Stimulated activated CD8-positive, alpha-beta memory T cell treated with anti-CD3 and anti-CD28 coated beads, Interleukin-15, amount 100 ng/mL, for 4 hours (primary cell): Measurements from ENCODE around the gene GFAP.

ENCODE experiments used
- DNase-seq, 2 donors: peaks; one replicate each; pipeline ENCODE4 v3.0.0-alpha.2; 2020; ENCODE audit warnings: low read depth in 2 of 2

GFAP gene

DNA sequence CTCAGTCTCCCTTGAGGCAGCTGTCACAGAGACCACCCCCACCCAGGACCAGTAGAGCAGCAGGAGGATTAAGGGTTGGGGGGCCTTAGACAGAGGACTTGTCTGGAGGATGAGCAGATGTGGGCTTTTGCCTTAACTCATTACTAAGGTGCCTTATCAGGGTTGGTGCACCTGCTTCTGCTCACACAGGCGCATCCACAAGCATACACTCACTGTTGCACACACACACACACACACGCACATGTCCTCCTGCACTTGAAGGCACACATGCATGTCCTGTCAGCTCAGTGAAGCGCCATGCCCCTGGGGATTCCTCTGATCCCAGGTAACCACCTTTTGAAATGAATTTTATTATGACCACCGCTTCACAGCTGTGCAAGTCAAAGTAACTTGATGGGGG, 1.2 kb downstream of the GFAP start:
- DNase-seq = no peak

DNA sequence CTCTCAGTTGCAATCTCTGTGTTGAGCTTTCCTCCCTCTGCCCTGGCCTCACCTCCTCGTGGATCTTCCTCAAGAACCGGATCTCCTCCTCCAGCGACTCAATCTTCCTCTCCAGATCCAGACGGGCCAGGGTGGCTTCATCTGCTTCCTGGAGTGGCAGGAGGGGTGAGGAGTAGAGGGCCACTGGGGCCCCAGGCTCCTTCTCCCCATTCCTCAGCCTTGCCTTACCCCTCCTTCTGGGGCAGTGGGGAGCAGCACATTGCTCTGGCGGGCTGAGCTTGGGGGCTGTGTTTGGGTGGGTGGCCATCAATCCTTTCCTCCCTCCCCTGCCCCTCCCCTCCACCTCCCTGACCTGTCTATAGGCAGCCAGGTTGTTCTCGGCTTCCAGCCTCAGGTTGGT, 1.6 kb downstream of the GFAP start:
- DNase-seq = no peak

DNA sequence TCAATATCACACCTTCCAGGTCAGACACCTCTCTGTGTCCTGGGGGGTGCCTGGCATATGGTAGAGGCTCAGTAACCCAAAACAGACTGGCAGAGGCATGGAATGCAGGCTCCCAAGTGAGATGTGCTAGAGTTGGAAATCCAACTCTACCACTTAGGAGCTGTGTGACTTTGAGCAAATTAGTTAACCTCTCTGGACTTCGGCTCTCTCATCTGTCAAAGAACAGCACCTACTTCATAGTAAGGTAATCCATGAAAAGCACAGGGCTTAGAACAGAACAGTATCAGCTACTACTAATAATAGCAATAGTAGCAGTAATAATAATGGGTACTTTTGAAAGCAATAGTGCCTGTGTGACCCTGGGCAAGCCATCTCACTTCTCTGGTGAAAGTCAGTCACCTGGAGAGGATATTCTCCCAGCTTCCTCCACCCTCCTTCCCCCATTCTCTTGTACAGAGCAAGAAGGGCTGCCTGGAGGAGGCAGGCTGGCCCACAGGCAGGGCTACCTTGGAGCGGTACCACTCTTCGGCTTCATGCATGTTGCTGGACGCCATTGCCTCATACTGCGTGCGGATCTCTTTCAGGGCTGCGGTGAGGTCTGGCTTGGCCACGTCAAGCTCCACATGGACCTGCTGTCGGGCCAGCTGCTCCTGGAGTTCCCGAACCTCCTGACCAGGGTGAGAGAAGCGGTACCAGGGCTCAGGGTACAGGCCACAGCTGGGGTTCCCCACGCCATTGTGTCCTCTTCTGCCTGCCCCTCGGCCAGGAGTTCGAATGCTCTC, 2.3 kb downstream of the GFAP start:
- no peak for DNase-seq

DNA sequence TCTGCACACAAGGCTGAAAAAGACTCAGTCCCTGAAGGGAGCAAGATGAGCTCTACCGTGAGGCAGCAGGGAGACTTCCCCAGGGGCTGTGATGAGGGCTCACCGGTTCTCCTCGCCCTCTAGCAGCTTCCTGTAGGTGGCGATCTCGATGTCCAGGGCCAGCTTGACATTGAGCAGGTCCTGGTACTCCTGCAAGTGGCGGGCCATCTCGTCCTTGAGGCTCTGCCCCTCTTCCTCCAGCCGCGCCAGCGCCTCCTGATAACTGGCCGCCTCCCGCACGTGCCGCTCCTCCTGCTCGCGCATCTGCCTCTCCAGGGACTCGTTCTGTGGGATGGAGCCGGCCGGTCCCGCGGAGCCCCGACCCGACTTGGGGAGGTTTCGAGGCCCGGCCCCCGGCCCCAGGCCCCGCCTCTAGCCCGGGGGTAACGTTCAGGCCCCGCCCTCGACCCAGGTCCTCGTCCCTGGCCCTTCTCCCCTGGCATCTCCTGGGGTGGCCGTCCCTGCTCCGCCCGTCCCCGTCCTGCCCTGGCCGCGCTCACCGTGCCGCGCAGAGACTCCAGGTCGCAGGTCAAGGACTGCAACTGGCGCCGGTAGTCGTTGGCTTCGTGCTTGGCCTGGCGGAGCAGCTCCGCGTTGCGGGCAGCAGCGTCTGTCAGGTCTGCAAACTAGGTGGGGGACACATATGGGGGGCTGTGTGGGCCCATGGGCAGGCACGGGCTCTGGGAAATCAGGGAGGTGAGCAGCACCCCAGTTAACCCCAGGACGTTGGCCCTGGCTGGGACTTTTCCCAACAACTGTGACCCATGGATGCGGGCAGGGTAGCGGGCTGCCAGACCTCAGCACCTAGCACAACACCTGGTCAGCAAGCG, 3.9 kb downstream of the GFAP start:
- peak in 1 of 2 donors; percentile 11 for DNase-seq

DNA sequence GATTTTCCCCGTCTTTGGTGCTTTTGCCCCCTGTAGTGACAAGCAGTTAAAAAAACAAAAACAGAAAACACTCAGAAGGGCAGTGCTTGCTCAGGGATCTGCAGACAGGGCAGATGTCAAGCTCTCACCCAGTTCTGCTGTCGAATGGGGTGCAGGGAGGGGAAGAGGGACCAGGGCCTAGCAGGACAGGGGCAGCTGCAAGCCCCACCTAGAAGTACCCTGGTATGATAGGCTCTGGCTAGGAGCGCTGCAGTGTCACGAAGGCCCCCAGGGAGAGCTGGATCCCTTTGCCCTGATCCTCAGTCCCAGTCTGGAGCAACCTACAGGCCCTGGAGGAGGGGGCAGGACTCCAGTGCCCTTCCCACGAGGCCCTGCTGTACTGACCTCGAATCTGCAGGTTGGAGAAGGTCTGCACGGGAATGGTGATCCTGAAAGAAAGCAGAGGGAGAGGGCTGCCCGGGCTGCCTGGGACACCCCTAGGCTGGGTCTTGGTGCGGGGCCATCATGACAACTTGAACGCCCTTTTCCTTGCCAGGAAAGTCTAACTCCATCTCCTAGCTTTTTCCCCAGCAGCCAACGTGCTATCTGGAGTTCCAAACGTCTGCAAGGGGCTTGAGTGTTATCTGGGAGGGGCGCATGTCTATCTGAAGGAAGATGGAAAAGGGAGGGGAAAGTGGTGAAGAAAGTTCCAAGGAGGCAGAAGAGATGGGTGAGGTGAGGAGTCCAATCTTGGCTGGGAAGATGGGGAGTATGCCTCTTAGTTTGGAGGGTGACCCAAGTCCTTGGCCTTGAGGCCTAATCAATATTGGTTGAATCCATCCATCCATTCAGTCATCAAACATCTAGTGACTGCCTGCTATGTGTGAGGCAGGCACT, 4.8 kb downstream of the GFAP start:
- no peak for DNase-seq

DNA sequence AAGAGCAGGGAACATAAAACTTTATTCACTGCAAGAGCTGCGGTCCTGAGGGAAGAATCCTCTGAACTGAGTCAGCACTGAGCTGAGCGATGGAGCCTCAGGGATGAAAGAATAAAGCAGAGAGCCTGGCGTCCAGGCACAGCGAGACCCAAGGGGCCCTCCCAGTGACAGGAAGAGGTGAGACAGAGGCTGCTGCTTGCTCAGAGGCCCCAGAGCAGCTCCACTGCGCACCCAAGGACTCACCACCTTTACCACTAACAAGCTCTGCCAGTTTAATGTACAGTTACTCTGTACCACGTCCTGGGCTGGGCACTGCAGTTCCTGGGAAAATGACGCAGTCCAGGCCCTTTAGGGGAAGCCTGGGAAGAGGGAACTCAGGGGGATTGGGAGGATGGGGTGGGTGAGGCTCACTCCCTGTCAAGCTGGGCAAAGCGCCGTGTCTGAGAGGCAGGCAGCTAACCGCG, 5.6 kb downstream of the GFAP start:
- DNase-seq = no peak

DNA sequence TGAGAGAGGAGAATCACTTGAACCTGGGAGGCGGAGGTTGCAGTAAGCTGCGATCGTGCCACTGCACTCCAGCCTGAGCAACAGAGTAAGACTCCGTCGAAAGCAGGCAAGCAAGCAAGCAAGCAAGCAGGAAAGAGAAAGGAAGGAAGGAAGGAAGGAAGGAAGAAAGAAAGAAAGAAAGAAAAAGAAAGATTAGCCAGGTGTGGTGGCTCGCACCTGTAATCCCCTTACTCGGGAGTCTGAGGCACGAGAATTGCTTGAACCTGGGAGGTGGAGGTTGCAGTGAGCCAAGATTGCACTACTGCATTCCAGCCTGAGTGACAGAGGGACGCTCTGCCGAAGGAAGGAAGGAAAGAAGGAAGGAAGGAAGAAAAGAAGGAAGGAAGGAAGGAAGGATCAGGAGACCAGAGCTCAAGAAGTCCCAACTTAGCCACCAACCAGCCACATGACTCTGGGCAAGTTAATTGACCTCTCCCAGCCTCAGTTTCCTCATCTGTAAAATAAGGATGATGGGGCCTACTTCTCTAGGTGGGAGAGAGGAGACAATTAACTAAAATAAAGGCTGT, 6.5 kb downstream of the GFAP start:
- no peak for DNase-seq

DNA sequence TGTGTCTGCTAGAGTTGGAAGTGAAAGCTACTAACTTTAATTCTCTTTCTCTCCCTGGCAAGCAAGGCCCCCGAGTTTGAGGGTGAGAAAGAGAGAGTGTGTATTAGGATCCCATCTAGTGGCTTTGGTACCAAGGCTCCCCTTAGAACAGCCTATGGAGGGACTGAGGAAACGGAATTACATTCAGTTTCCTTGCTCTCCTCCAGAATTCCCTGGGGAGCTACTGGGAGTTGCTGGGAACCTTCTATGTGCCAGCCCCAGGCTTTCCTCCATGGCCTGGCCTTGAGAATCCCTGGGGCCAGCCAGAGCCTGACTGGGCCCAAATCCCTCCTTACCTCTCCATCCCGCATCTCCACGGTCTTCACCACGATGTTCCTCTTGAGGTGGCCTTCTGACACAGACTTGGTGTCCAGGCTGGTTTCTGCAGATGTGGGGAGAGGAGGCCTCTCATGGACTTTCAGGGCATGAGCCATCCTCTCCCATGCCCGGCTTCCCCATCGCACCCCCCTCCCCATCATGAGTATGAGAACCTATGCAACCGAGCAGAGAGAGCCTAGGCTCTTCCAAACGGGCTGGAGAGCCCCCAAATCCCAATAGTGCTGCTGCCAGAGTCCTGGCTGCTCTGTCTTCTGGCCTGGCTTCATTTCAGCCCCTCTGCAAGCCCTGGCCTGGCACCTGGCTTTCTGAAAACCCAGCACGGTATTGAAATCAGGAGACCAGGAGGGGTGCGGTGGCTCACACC, 7.4 kb downstream of the GFAP start:
- no peak for DNase-seq

DNA sequence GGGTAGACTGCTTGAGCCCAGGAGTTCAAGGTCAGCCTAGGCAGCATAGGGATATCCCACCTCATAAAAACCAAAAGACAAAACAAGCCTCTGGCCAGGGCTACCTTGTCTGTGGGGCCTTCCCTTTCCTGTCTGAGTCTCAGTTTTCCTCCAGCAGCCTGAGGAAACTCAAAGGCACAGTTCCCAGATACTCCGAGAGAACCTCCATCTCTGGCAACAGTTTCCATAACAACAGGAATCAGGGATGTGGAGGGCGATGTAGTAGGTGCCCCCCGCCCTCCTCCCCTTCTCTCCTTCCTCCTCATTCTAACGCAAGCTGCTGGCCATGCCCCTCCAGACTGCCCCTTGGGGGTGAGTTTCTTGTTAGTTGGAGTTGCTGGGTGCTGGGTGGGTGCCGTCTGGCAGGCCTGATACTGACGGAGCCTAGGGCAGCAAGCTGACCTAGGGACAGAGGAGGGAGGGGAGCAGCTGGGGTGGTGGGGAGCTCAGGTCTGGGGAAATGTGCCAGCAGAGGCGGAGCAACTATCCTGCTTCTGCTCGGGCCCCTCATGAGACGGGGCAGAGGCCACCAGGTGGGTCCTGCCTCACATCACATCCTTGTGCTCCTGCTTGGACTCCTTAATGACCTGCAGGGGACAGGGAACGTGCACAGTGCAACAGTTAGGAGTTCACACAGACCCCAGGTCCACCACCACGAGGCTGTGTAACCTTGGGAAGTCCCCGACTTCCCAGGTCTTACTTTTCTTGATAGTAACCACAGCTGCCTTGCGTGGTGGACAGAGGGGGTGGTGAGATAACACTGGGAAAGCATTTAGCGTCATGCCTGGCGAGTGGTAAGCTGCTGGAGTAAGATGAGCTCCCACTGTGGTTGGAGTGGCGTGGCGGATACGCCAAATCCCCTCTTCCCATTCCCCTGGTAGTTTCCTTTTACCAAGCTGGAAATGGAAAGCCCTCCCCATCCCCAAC, 8.3 kb downstream of the GFAP start:
- no peak for DNase-seq

DNA sequence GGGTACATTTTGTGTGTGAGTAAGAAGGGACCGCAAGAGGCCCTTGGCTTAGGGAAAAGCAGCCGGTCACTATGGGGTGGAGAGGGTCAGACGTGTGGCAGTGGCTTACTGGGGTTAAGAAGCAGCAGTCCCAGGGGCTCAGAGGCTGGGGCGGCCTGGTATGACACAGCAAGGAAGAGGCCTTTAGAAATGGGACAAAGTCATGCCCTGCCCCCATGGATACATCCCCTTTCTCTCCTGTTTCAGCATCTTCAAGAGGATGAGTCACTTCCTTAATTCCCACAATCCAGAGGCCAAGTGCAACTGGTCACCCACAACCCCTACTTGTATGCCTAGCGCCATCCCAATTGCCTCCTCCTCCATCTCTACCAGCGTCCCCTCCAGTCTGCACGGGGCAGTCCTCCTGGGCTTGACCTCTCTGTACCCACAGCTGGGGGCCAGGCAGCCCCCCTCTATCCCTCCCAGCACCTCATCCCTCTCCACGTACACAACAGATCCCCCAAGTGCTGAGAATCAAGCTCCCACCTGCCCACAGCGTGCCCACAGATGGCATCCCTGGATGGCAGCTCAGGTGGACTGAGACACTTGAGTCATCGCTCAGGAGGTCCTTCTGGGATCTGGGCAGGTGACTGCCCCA, 9.2 kb downstream of the GFAP start:
- no peak for DNase-seq

DNA sequence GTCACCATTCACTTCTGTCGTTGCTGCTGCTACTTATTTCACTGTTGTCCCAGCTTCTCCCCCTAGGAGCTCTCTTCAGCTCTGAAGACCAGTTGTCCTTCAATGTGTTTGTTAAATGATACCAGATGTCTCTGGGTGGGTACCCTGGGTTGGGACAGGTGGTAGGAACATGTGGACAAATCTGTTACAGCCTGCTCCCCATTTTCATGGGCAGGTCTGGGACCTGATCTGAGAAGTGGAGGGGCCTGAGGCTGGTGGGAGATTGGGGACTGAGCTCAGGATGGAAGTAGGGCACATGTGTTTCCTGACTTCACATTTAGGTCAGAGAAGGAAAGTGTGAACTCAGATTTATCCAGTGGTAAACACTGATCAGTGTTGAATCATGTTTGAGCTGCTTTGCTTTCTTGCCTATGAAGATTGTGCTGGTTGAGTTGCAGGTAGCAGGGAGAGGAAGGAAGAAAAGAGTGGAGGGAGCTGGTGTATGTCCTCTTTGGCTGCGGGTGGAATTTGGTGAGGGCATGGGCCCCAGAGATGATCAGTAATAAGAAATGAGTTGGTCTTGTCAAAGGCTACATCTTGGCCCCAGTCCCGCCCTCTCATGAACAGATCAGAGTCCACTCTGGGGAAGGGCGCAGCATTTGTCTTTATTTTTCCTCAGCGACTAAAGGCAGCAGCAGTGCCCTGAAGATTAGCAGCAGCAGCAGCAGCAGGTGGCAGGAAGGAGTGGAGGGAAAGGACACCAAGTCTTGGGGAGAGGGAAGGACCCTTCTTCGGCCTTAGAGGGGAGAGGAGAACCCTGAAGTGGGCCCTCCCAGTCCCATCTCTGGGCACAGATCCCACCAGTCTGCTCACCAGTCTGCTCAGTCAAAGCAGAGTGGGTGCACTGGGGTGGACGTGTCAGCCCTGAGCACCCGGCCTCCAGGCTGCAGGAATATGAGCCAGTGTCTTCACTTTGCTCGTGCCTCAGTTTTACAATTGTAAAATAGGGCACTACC, 10.0 kb downstream of the GFAP start:
- no peak for DNase-seq

DNA sequence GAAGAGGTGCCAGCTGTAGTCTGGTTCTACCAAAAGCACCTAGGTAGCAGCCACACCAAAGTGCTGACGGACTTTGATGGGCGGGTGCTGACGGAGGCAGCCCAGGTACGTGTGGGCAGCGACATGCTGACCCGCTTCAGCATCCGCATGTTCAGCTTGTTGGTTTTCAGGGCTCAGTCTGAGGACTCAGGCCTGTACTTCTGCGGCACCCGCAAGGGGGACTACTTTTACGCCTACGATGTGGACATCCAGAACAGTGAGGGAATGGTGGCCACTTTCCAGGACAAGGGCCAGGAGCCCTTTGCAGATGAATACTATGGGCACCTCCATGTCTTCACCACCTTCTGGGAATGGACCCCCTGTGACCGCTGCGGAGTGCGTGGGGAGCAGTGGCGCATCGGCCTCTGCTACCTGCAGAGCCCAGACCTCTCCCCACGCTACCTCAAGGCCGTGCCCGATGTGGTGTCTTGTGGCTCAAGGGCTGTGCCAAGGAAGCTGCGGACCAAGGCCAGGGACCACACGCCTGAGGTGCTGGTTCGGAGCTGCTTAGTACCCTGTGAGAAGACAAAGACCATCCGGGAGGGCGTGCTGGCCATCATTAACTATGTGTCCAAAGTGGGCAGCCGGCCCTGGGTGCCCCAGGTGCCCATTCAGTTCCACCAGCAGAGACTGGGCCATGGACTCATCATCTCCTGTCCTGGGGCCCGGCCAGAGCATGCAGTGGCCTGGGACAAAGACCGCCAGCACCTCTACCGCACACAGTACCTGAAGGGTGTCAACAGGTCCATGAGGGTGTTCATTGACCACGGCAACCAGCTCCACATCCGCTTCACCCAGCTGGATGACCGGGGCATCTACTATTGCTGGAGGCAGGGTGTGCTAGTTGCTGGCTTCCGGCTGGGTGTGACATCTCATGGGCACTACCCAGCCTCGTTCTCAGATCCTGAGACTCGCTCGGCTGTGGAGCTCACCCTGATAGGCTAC, 11.0 kb downstream of the GFAP start:
- DNase-seq = no peak

DNA sequence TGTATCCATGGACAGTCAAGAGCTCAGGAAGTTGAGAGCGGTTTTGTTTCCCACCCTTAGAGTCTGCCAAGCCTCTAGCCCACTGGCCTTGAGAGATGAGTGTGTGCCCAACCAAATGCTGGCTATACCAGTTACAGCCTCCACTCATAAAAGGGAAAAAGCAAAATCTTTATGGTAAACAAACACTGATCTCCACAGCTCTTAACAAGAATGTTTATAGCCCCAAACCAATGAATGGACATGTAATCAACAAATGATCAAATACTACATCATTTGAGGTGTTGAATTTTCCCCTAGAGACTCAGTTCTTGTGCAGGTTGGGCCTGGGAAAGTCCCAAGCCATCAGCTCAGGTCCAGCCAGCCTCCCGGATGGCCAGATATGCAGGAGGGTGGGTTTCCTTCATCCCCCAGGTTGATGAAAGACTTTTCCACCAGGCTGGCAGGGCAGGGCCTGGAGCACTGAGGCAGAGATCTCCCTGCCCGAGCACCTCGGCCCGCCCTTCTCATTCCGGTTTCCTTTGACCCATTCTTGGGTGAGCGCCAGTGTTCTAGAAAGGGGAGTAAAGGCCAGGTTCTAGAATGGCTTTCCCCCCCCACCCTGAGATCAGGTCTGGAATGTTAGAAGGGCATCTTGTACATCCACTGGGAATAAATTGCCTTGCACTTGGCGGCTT, 12.2 kb downstream of the GFAP start:
- no peak for DNase-seq

DNA sequence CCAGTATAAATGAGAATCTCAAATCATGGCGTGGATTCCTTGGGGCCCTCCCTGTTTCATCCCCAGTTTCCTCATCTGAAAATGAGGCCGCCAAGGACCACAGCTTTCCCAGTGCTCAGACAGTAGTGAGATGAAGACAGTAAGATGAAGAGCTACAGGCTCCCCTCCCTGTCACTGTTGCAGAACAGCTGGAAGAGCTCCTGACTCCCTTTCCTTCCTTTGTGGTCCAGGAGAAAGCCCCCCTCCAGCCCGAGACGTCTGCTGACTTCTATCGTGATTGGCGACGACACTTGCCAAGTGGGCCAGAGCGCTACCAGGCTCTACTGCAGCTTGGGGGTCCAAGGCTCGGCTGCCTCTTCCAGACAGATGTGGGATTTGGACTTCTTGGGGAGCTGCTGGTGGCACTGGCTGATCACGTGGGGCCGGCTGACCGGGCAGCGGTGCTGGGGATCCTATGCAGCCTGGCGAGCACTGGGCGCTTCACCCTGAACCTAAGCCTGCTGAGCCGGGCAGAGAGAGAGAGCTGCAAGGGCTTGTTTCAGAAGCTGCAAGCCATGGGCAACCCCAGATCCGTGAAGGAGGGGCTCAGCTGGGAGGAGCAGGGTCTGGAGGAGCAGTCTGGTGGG, 13.1 kb downstream of the GFAP start:
- DNase-seq = no peak

DNA sequence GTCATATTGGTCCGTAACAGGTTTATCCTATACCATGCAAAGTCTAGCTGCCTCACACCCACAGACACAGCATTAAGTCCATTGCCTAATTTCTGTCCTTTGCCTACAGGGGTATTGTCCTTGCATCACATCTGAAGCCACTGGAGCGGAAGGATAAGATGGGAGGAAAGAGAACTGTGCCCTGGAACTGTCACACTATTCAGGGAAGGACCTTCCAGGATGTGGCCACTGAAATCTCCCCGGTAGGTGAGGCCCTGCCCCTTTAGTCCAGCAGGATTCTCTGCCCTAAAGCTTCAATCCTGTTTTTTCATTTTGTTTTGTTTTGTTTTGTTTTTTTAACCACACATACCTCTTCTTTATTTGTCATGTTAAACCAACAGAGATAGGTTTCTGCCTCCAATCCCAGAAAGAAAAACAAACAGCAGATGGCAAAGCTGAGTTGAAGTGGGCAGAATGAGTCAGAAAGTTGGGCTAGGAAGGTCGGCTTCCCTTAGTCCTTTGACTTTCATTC, 13.8 kb downstream of the GFAP start:
- no peak for DNase-seq

DNA sequence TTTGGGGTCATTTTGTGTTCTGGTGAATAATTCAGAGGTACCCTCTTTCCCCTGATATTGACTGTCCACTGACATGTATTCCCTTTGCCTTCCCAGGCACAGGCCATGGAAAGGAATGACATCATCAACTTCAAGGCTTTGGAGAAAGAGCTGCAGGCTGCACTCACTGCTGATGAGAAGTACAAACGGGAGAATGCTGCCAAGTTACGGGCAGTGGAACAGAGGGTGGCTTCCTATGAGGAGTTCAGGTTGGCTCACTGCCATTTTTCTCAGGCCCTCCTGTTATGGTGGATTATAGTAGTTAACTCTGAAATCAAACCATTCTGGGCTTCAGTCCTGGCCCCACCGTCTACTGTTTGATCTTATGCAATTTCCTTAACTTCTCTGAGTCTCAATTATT, 14.4 kb downstream of the GFAP start:
- DNase-seq = no peak
